Mesendoderm (in vitro differentiated cells): ENCODE measurements around the gene BTBD7.
A peak's percentile ranks its signal among the peaks of the same experiment; 100 is the strongest.

Experiments used
- DNase-seq: peaks from one replicate; pipeline ENCODE4 v3.0.0; 2013
- H2AK5ac ChIP-seq: 2 replicates; pipeline ENCODE4 v1.6.1; 2013; ENCODE audit warnings: low read length, inconsistent platforms
- H2BK120ac ChIP-seq: 2 replicates; pipeline ENCODE4 v1.6.1; 2013; ENCODE audit warnings: low read depth, mild to moderate bottlenecking, low read length, moderate library complexity, mixed read lengths
- H2BK15ac ChIP-seq: replicated peaks from 2 replicates; pipeline ENCODE4 v1.6.1; 2013; ENCODE audit warnings: low read depth, mild to moderate bottlenecking, moderate library complexity
- H2BK5ac ChIP-seq: 2 replicates; pipeline ENCODE4 v1.6.1; 2013; ENCODE audit warnings: low read length, inconsistent platforms
- H3K18ac ChIP-seq: 2 replicates; pipeline ENCODE4 v1.6.1; 2013; ENCODE audit warnings: mild to moderate bottlenecking, low read length, mixed read lengths
- H3K23ac ChIP-seq: one replicate; pipeline ENCODE4 v1.6.1; 2013; ENCODE audit warnings: low read length
- H3K27ac ChIP-seq: 2 replicates; pipeline ENCODE4 v1.5.1; 2013; ENCODE audit warnings: low read depth, mild to moderate bottlenecking, inconsistent platforms, low read length, moderate library complexity
- H3K27me3 ChIP-seq: 2 replicates; pipeline ENCODE4 v1.6.1; 2013; ENCODE audit warnings: low read length, control low read depth, mild to moderate bottlenecking, inconsistent platforms; ENCODE audit not compliant: insufficient read depth, poor library complexity
- H3K36me3 ChIP-seq: 2 replicates; pipeline ENCODE4 v1.6.1; 2013; ENCODE audit warnings: low read length, inconsistent platforms; ENCODE audit not compliant: control insufficient read depth, insufficient read depth
- H3K4ac ChIP-seq: one replicate; pipeline ENCODE4 v1.6.1; 2013; ENCODE audit warnings: low read depth, mild to moderate bottlenecking, low read length, moderate library complexity
- H3K4me1 ChIP-seq: 2 replicates; pipeline ENCODE4 v1.6.1; 2013; ENCODE audit warnings: low read depth, low read length, inconsistent platforms; ENCODE audit not compliant: control insufficient read depth
- H3K4me2 ChIP-seq: 2 replicates; pipeline ENCODE4 v1.6.1; 2013; ENCODE audit warnings: low read length
- H3K4me3 ChIP-seq: 2 replicates; pipeline ENCODE4 v1.5.1; 2013; ENCODE audit warnings: mild to moderate bottlenecking, low read length
- H3K56ac ChIP-seq: one replicate; pipeline ENCODE4 v1.6.1; 2013; ENCODE audit warnings: low read length
- H3K79me1 ChIP-seq: 2 replicates; pipeline ENCODE4 v1.6.1; 2013; ENCODE audit warnings: low read length, inconsistent platforms
- H3K79me2 ChIP-seq: 2 replicates; pipeline ENCODE4 v1.6.1; 2013; ENCODE audit warnings: mild to moderate bottlenecking, low read length; ENCODE audit not compliant: control insufficient read depth, insufficient read depth
- H3K9ac ChIP-seq: 2 replicates; pipeline ENCODE4 v1.6.1; 2013; ENCODE audit warnings: low read length, inconsistent platforms
- H4K5ac ChIP-seq: one replicate; pipeline ENCODE4 v1.6.1; 2013; ENCODE audit warnings: low read length
- H4K8ac ChIP-seq: one replicate; pipeline ENCODE4 v1.6.1; 2013; ENCODE audit warnings: low read depth, mild to moderate bottlenecking, control low read depth, low read length, moderate library complexity
- WGBS: extraction: QIAGEN DNeasy Blood & Tissue Kit; methylation state at CpG from one replicate; pipeline ENCODE4 v1.1.7; 2013; ENCODE audit warnings: low lambda C conversion rate, missing lambda C conversion rate; ENCODE audit not compliant: insufficient coverage; ENCODE audit errors: extremely low coverage; 5-methylcytosine and 5-hydroxymethylcytosine counted together

BTBD7 gene

DNA sequence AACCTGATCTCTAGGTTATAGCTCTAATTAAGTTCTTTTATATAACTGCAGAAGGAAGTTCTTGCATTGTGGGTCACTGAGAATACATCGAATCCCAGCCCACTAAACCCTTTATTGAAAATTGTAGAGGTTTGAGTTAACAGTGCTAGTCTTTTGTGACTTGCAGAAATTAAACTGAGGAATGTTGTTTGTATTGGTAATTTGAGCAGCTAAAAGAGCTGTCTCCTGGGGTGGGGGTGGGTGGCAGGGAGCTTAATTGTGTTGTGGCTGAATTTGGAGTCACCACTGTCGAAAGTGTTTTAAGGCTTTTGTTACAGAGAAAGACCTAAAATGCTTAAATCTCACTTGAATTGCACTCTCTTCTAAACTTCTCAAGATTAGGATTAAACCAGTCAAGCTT lies 11.0 kb upstream of the BTBD7 start:
- Histone ChIP-seq H2BK120ac (no peak overlapping the region), H3K79me1 (no peaks in the 10 kb centered on the region), H3K23ac (no peak overlapping the region), H3K18ac (no peak overlapping the region), H3K79me2 (no peaks in the 10 kb centered on the region), H4K8ac (no peak overlapping the region), H4K5ac (no peak overlapping the region), H2BK15ac (no peak overlapping the region), H3K36me3 (no peaks in the 10 kb centered on the region), H3K9ac (no peak overlapping the region), H3K4me1 (peaks cover 3% of the 10 kb centered on the region), H3K27me3 (no peaks in the 10 kb centered on the region), H3K4me2 (no peak overlapping the region), H2BK5ac (no peak overlapping the region), H3K4me3 (no peak overlapping the region), H3K4ac (no peak overlapping the region), H3K56ac (peak overlapping the region; percentile 5), H2AK5ac (no peak overlapping the region), H3K27ac (no peak overlapping the region)
- peak; percentile 49 for DNase-seq
- WGBS, result no CpG with 5 or more reads among the region's 2 CpGs

DNA sequence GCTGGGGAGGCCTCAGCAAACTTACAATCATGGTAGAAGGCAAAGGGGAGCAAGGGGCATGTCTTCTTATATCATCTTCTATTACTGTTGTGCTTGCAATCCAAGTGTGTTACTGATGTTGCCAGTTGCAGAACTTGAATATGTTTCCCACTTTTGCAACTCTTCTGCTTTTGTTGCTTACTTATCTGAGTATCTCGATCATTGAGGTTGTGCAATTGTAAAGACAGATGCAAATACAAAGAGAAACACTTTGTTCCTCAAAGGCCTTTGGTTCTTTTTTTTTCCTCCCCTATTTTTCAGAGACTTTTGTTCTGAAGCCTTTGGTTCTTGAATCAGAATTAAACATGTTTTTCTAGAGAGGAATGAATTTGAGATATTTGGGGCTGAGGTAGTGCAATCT lies 10.4 kb upstream of the BTBD7 start:
- H2BK120ac ChIP-seq, result no peak overlapping the region
- no CpG with 5 or more reads among the region's 1 CpG for WGBS
- no peak overlapping the region for H3K9ac ChIP-seq
- peak overlapping the region; percentile 15 for H3K56ac ChIP-seq
- DNase-seq, result no peak
- H3K4ac ChIP-seq, result no peak overlapping the region
- H3K27me3 ChIP-seq, result no peaks in the 10 kb centered on the region
- H2AK5ac ChIP-seq, result no peak overlapping the region
- H3K79me1 ChIP-seq, result no peaks in the 10 kb centered on the region
- no peak overlapping the region for H3K23ac ChIP-seq
- no peak overlapping the region for H2BK5ac ChIP-seq
- H3K36me3 ChIP-seq, result no peaks in the 10 kb centered on the region
- peaks cover 3% of the 10 kb centered on the region for H3K4me1 ChIP-seq
- no peak overlapping the region for H4K5ac ChIP-seq
- H3K27ac ChIP-seq, result no peak overlapping the region
- no peak overlapping the region for H4K8ac ChIP-seq
- no peak overlapping the region for H3K4me2 ChIP-seq
- H3K18ac ChIP-seq, result no peak overlapping the region
- H3K4me3 ChIP-seq, result no peak overlapping the region
- no peak overlapping the region for H2BK15ac ChIP-seq
- no peaks in the 10 kb centered on the region for H3K79me2 ChIP-seq

DNA sequence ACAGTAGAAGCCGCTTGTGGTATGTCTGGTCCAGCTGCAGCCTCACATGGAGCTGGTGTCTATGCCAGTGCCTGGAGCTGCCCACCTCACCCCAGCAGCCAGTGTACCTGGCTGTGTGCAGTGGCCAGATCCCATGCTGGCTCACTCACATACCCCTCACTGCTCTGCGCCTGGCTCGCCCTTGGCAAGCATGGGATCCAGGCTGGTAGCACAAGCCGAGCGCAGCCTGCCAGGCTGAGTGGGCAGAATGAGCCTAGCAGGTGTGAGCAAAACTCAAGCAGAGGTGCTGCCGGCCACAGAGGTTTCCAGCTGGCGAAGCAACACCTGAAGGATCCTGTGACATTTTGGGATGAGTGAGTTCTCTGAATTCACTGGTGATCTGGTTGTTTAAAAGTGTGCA lies 5.0 kb upstream of the BTBD7 start:
- no peak overlapping the region for H3K4me3 ChIP-seq
- no peak for DNase-seq

DNA sequence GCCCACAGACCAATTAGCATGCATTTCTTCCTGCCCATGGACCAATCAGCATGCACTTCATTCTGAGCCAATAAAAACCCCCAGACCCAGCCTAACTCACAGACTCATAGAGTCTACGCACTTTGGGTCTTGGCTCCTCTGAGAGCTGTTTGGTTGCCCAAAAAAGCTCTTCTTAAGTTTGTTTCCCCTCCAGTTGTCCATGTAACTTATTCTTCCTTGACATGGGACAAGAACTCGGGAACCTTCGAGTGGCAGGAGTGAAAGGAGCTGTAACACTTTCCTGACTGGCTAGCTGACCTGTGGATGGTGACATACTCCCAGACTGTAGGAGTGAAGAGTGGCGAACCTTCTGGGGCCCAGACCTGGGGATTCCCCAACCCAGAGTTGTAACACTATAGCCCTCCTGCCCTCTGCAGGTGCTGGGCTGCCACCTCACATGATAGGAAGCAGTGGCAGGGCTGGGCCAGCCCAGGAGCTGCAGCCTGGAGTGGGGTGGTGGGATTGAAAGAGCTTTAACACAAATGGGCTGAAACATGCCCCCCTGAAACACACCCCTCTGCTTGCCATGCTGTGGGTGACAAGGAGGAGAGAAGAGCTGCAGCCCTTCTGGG lies 4.4 kb upstream of the BTBD7 start:
- Histone ChIP-seq H2AK5ac (no peak overlapping the region), H3K27ac (no peak overlapping the region), H2BK120ac (no peak overlapping the region), H3K23ac (no peak overlapping the region), H3K56ac (no peak overlapping the region), H3K18ac (no peak overlapping the region), H4K5ac (no peak overlapping the region), H3K27me3 (no peaks in the 10 kb centered on the region), H2BK5ac (no peak overlapping the region), H3K9ac (no peak overlapping the region), H3K4me3 (no peak overlapping the region), H3K36me3 (no peaks in the 10 kb centered on the region), H3K4ac (no peak overlapping the region), H3K79me2 (peaks cover 1% of the 10 kb centered on the region), H3K4me1 (no peaks in the 10 kb centered on the region), H4K8ac (no peak overlapping the region), H2BK15ac (no peak overlapping the region), H3K79me1 (no peaks in the 10 kb centered on the region), H3K4me2 (no peak overlapping the region)
- no CpG with 5 or more reads among the region's 4 CpGs for WGBS
- DNase-seq, result peak; percentile 26

More for the DNA sequence above, 5.0 kb upstream of the BTBD7 start:
- H3K36me3 ChIP-seq, result no peaks in the 10 kb centered on the region
- no peaks in the 10 kb centered on the region for H3K79me2 ChIP-seq
- no peak overlapping the region for H3K23ac ChIP-seq
- H3K27ac ChIP-seq, result no peak overlapping the region
- no peak overlapping the region for H4K5ac ChIP-seq
- no peak overlapping the region for H2BK5ac ChIP-seq
- H3K18ac ChIP-seq, result no peak overlapping the region
- no peak overlapping the region for H3K9ac ChIP-seq
- H3K4me2 ChIP-seq, result no peak overlapping the region
- no peaks in the 10 kb centered on the region for H3K4me1 ChIP-seq
- H2AK5ac ChIP-seq, result no peak overlapping the region
- no peak overlapping the region for H2BK15ac ChIP-seq
- H3K4ac ChIP-seq, result no peak overlapping the region
- no peaks in the 10 kb centered on the region for H3K79me1 ChIP-seq
- no CpG with 5 or more reads among the region's 7 CpGs for WGBS
- H3K56ac ChIP-seq, result no peak overlapping the region
- no peaks in the 10 kb centered on the region for H3K27me3 ChIP-seq
- H4K8ac ChIP-seq, result no peak overlapping the region
- H2BK120ac ChIP-seq, result no peak overlapping the region

DNA sequence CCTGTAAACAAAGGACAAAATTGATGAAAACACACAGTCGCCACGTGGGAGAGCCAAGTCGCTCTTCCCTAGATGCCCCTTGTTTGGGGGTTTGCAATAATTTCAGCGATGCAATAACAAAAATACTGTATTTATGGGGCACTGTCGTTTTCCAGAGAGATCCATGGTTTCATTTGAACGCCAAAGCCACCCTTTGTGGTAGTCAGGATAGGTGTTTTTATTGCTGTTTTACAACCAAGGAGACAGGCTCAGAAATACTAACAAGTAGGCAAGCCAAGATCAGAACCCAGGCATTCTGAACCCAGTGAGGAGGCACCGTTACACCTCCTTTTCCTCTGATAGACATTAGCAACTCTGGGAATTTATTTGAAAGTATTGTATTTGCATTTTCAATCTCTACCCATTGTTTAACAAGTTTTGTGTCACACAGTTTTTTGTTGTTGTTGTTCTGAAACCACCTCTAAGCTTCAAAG lies 831 bp upstream of the BTBD7 start:
- Histone ChIP-seq H3K4ac (no peak overlapping the region), H2BK120ac (no peak overlapping the region), H4K8ac (no peak overlapping the region), H3K4me1 (no peaks in the 10 kb centered on the region), H3K27ac (no peak overlapping the region), H3K36me3 (no peaks in the 10 kb centered on the region), H3K9ac (peak overlapping the region; percentile 61), H3K79me1 (peaks cover 6% of the 10 kb centered on the region), H2BK5ac (no peak overlapping the region), H2BK15ac (no peak overlapping the region), H3K4me3 (peak overlapping the region; percentile 34), H3K56ac (peak overlapping the region; percentile 89), H3K79me2 (peaks cover 36% of the 10 kb centered on the region), H2AK5ac (no peak overlapping the region), H3K23ac (no peak overlapping the region), H3K4me2 (peak overlapping the region; percentile 63), H3K27me3 (no peaks in the 10 kb centered on the region), H3K18ac (no peak overlapping the region), H4K5ac (no peak overlapping the region)
- WGBS, result no CpG with 5 or more reads among the region's 7 CpGs
- DNase-seq, result no peak

DNA sequence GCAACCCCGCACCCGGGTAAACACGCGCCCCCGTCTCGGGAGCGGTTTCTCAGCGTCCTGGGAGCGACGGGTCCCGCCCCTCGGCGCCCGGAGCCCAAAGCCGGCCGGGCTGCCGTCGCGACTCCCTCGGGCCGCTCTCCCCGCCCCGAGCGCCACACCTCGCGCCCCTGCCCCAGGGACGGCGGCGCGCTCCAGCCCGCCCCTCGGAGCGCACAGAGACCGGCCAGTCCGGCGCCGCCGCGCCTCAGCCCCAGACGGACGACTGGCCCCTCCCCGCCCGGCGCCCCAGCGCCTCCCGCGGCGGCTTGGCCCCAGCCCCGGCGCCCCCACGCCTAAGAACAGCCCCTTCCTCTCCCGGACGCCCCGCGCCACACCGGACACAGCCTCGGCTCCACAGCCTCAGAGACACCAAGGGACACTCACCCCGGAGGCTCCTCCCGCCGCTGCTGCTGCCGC lies 411 bp downstream of the BTBD7 start:
- Histone ChIP-seq H4K5ac (no peak overlapping the region), H3K79me2 (peaks cover 44% of the 10 kb centered on the region), H3K4ac (peak overlapping the region; percentile 100), H3K56ac (peak overlapping the region; percentile 94), H2BK120ac (peak overlapping the region; percentile 19), H3K36me3 (no peaks in the 10 kb centered on the region), H3K9ac (peak overlapping the region; percentile 85), H3K27me3 (no peaks in the 10 kb centered on the region), H3K4me1 (no peaks in the 10 kb centered on the region), H2BK5ac (no peak overlapping the region), H3K4me3 (peak overlapping the region; percentile 92), H4K8ac (no peak overlapping the region), H3K27ac (peak overlapping the region; percentile 98), H3K23ac (peak overlapping the region; percentile 56), H3K18ac (peak overlapping the region; percentile 95), H3K4me2 (peak overlapping the region; percentile 90), H2BK15ac (no peak overlapping the region), H2AK5ac (no peak overlapping the region), H3K79me1 (peaks cover 6% of the 10 kb centered on the region)
- peak; percentile 74 for DNase-seq
- no CpG with 5 or more reads among the region's 61 CpGs for WGBS
